Stimulated activated effector memory CD8-positive, alpha-beta T cell treated with anti-CD3 and anti-CD28 coated beads, Interleukin-12 subunit alpha, Interleukin-12 subunit beta, amount 100 ng/mL, for 72 hours (primary cell): Measurements from ENCODE around the gene C11orf54.
"Not testable (repeated sequence)": the region's sequence is repeated elsewhere in the genome, so short reads cannot be mapped to it uniquely, and the experiment has no call there.

Experiments
- ATAC-seq: fragments of 150-1000 bp; cut with Tn5 transposase; 2 replicates; pipeline ENCODE4 v1.10.0; 2021
- DNase-seq, 2 donors: peaks; one replicate each; pipeline ENCODE4 v3.0.0; 2021 to 2022; ENCODE audit warnings: low spot score in 2 of 2
- H3K27ac Mint-ChIP-seq: one replicate; pipeline ENCODE4 v1.8.0; 2022; ENCODE audit warnings: mild to moderate bottlenecking, mixed read lengths
- H3K36me3 Mint-ChIP-seq: one replicate; pipeline ENCODE4 v1.8.0; 2022; ENCODE audit warnings: mild to moderate bottlenecking, mixed read lengths
- H3K4me1 Mint-ChIP-seq: one replicate; pipeline ENCODE4 v1.8.0; 2022; ENCODE audit warnings: mixed read lengths
- H3K4me3 Mint-ChIP-seq: one replicate; pipeline ENCODE4 v1.8.0; 2022; ENCODE audit warnings: mild to moderate bottlenecking, mixed read lengths
- H3K9me3 Mint-ChIP-seq: one replicate; pipeline ENCODE4 v1.8.0; 2022; ENCODE audit warnings: mixed read lengths

C11orf54 gene

GRCh38 chr11:93744669-93745004 lies 3.2 kb downstream of the C11orf54 start:
- H3K4me1 Mint-ChIP-seq, result peaks cover 16% of the 10 kb centered on the region
- H3K9me3 Mint-ChIP-seq, result no peaks in the 10 kb centered on the region
- no peak for DNase-seq
- no peak for ATAC-seq
- peaks cover 46% of the 10 kb centered on the region for H3K36me3 Mint-ChIP-seq
- no peak overlapping the region for H3K27ac Mint-ChIP-seq
- no peak overlapping the region for H3K4me3 Mint-ChIP-seq

GRCh38 chr11:93745005-93745755 lies 3.7 kb downstream of the C11orf54 start:
- not testable (repeated sequence) for ATAC-seq, DNase-seq, H3K4me3 Mint-ChIP-seq, H3K9me3 Mint-ChIP-seq, H3K27ac Mint-ChIP-seq
- H3K36me3 Mint-ChIP-seq, result peaks cover 40% of the 10 kb centered on the region
- peaks cover 13% of the 10 kb centered on the region for H3K4me1 Mint-ChIP-seq

GRCh38 chr11:93746101-93746500 lies 4.6 kb downstream of the C11orf54 start:
- H3K4me1 Mint-ChIP-seq, result peaks cover 11% of the 10 kb centered on the region
- H3K36me3 Mint-ChIP-seq, result peaks cover 31% of the 10 kb centered on the region

GRCh38 chr11:93747122-93747521 lies 5.7 kb downstream of the C11orf54 start:
- no peak overlapping the region for H3K4me3 Mint-ChIP-seq
- no peaks in the 10 kb centered on the region for H3K9me3 Mint-ChIP-seq
- peaks cover 6% of the 10 kb centered on the region for H3K4me1 Mint-ChIP-seq
- ATAC-seq, result no peak
- DNase-seq, result no peak
- peaks cover 27% of the 10 kb centered on the region for H3K36me3 Mint-ChIP-seq
- H3K27ac Mint-ChIP-seq, result no peak overlapping the region

More at GRCh38 chr11:93746101-93746500, 4.6 kb downstream of the C11orf54 start:
- ATAC-seq, result no peak
- H3K9me3 Mint-ChIP-seq, result no peaks in the 10 kb centered on the region
- no peak overlapping the region for H3K27ac Mint-ChIP-seq
- no peak for DNase-seq
- no peak overlapping the region for H3K4me3 Mint-ChIP-seq

GRCh38 chr11:93751001-93751400 lies 9.5 kb downstream of the C11orf54 start:
- H3K4me3 Mint-ChIP-seq, result no peak overlapping the region
- no peaks in the 10 kb centered on the region for H3K4me1 Mint-ChIP-seq
- no peaks in the 10 kb centered on the region for H3K9me3 Mint-ChIP-seq
- peaks cover 41% of the 10 kb centered on the region for H3K36me3 Mint-ChIP-seq
- no peak for ATAC-seq
- no peak for DNase-seq
- H3K27ac Mint-ChIP-seq, result no peak overlapping the region

GRCh38 chr11:93753241-93753640 lies 11.8 kb downstream of the C11orf54 start:
- Mint-ChIP-seq H3K9me3 (no peaks in the 10 kb centered on the region), H3K4me1 (no peaks in the 10 kb centered on the region), H3K36me3 (peaks cover 63% of the 10 kb centered on the region), H3K27ac (no peak overlapping the region), H3K4me3 (no peak overlapping the region)
- ATAC-seq (no peak), DNase-seq (no peak)

- DNase-seq (no peak), ATAC-seq (no peak)
- Mint-ChIP-seq H3K9me3 (no peaks in the 10 kb centered on the region), H3K4me1 (no peaks in the 10 kb centered on the region), H3K4me3 (no peak overlapping the region), H3K27ac (no peak overlapping the region), H3K36me3 (peaks cover 86% of the 10 kb centered on the region)
Measured at GRCh38 chr11:93756748-93757147, 15.3 kb downstream of the C11orf54 start.

- peaks cover 91% of the 10 kb centered on the region for H3K36me3 Mint-ChIP-seq
- no peaks in the 10 kb centered on the region for H3K4me1 Mint-ChIP-seq
- ATAC-seq (no peak), DNase-seq (no peak)
- H3K27ac Mint-ChIP-seq, result no peak overlapping the region
- H3K4me3 Mint-ChIP-seq, result no peak overlapping the region
- H3K9me3 Mint-ChIP-seq, result no peaks in the 10 kb centered on the region
Measured at GRCh38 chr11:93757301-93757700, 15.8 kb downstream of the C11orf54 start.

GRCh38 chr11:93757924-93758865 lies 16.7 kb downstream of the C11orf54 start:
- no peak for ATAC-seq
- no peaks in the 10 kb centered on the region for H3K4me1 Mint-ChIP-seq

GRCh38 chr11:93759123-93759522 lies 17.7 kb downstream of the C11orf54 start:
- not testable (repeated sequence) for H3K4me3 Mint-ChIP-seq, DNase-seq, H3K4me1 Mint-ChIP-seq, H3K9me3 Mint-ChIP-seq, ATAC-seq, H3K27ac Mint-ChIP-seq
- H3K36me3 Mint-ChIP-seq, result peaks cover 90% of the 10 kb centered on the region

More at GRCh38 chr11:93757924-93758865, 16.7 kb downstream of the C11orf54 start:
- Mint-ChIP-seq H3K36me3 (peaks cover 91% of the 10 kb centered on the region), H3K9me3 (no peaks in the 10 kb centered on the region), H3K27ac (no peak overlapping the region), H3K4me3 (no peak overlapping the region)
- DNase-seq, result no peak

GRCh38 chr11:93761910-93762309 lies 20.4 kb downstream of the C11orf54 start:
- no peak for DNase-seq

GRCh38 chr11:93765551-93765950 lies 24.1 kb downstream of the C11orf54 start:
- Mint-ChIP-seq H3K4me1 (no peaks in the 10 kb centered on the region), H3K36me3 (peaks cover 40% of the 10 kb centered on the region), H3K9me3 (peaks cover 2% of the 10 kb centered on the region), H3K4me3 (no peak overlapping the region), H3K27ac (no peak overlapping the region)
- no peak for ATAC-seq
- no peak for DNase-seq

More at GRCh38 chr11:93761910-93762309, 20.4 kb downstream of the C11orf54 start:
- no peak for ATAC-seq
- Mint-ChIP-seq H3K36me3 (peaks cover 76% of the 10 kb centered on the region), H3K4me3 (no peak overlapping the region), H3K9me3 (peaks cover under 1% of the 10 kb centered on the region), H3K27ac (no peak overlapping the region), H3K4me1 (no peaks in the 10 kb centered on the region)

GRCh38 chr11:93766504-93766903 lies 25.0 kb downstream of the C11orf54 start:
- no peaks in the 10 kb centered on the region for H3K4me1 Mint-ChIP-seq
- H3K27ac Mint-ChIP-seq, result no peak overlapping the region
- H3K36me3 Mint-ChIP-seq, result peaks cover 31% of the 10 kb centered on the region
- H3K9me3 Mint-ChIP-seq, result peaks cover 2% of the 10 kb centered on the region
- DNase-seq (no peak), ATAC-seq (no peak)
- H3K4me3 Mint-ChIP-seq, result no peak overlapping the region

- Mint-ChIP-seq H3K9me3 (peaks cover 2% of the 10 kb centered on the region), H3K4me3 (no peak overlapping the region), H3K27ac (no peak overlapping the region), H3K36me3 (peaks cover 26% of the 10 kb centered on the region), H3K4me1 (no peaks in the 10 kb centered on the region)
- ATAC-seq (no peak), DNase-seq (no peak)
Measured at GRCh38 chr11:93767018-93767417, 25.5 kb downstream of the C11orf54 start.

- Mint-ChIP-seq H3K9me3 (peaks cover 2% of the 10 kb centered on the region), H3K27ac (no peak overlapping the region), H3K36me3 (peaks cover 4% of the 10 kb centered on the region), H3K4me1 (no peaks in the 10 kb centered on the region), H3K4me3 (no peak overlapping the region)
- ATAC-seq, result no peak
- no peak for DNase-seq
Measured at GRCh38 chr11:93770160-93770559, 28.7 kb downstream of the C11orf54 start.

- DNase-seq (no peak), ATAC-seq (no peak)
- Mint-ChIP-seq H3K27ac (no peak overlapping the region), H3K36me3 (no peaks in the 10 kb centered on the region), H3K9me3 (no peaks in the 10 kb centered on the region), H3K4me3 (no peak overlapping the region), H3K4me1 (no peaks in the 10 kb centered on the region)
Measured at GRCh38 chr11:93772123-93772522, 30.7 kb downstream of the C11orf54 start.
